ENCODE results near the gene SHH.
"Not testable (repeated sequence)": the region's sequence is repeated elsewhere in the genome, so short reads cannot be mapped to it uniquely, and the experiment has no call there.

SHH gene

GRCh38 chr7:155818820-155819168 lies 6.5 kb upstream of the SHH start:
- DNase-seq, result no peak

GRCh38 chr7:155818154-155818819 lies 6.0 kb upstream of the SHH start:
- DNase-seq, result no peak

GRCh38 chr7:155817515-155817914 lies 5.3 kb upstream of the SHH start:
- not testable (repeated sequence) for DNase-seq

- DNase-seq, result no peak
Measured at GRCh38 chr7:155816996-155817395, 4.7 kb upstream of the SHH start.

- DNase-seq, result no peak
Measured at GRCh38 chr7:155816192-155816508, 3.9 kb upstream of the SHH start.

GRCh38 chr7:155815332-155816191 lies 3.3 kb upstream of the SHH start:
- DNase-seq, result peak; percentile 71

- no peak for DNase-seq
Measured at GRCh38 chr7:155814316-155815276, 2.3 kb upstream of the SHH start.

GRCh38 chr7:155813546-155814315 lies 1.5 kb upstream of the SHH start:
- no peak for DNase-seq

GRCh38 chr7:155813125-155813524 lies 862 bp upstream of the SHH start:
- no peak for DNase-seq

- DNase-seq, result no peak
Measured at GRCh38 chr7:155811560-155811894, 736 bp downstream of the SHH start.

- DNase-seq, result no peak
Measured at GRCh38 chr7:155810770-155811559, 1.3 kb downstream of the SHH start.

GRCh38 chr7:155809947-155810769 lies 2.1 kb downstream of the SHH start:
- no peak for DNase-seq

GRCh38 chr7:155809332-155809946 lies 2.8 kb downstream of the SHH start:
- DNase-seq, result no peak

GRCh38 chr7:155808549-155809331 lies 3.5 kb downstream of the SHH start:
- no peak for DNase-seq

- DNase-seq, result no peak
Measured at GRCh38 chr7:155807789-155808548, 4.3 kb downstream of the SHH start.

GRCh38 chr7:155807065-155807671 lies 5.1 kb downstream of the SHH start:
- no peak for DNase-seq

GRCh38 chr7:155806096-155806871 lies 6.0 kb downstream of the SHH start:
- DNase-seq, result no peak

- no peak for DNase-seq
Measured at GRCh38 chr7:155805826-155806095, 6.5 kb downstream of the SHH start.
